ENCODE measurements around the gene RAI1.

RAI1 gene

DNA sequence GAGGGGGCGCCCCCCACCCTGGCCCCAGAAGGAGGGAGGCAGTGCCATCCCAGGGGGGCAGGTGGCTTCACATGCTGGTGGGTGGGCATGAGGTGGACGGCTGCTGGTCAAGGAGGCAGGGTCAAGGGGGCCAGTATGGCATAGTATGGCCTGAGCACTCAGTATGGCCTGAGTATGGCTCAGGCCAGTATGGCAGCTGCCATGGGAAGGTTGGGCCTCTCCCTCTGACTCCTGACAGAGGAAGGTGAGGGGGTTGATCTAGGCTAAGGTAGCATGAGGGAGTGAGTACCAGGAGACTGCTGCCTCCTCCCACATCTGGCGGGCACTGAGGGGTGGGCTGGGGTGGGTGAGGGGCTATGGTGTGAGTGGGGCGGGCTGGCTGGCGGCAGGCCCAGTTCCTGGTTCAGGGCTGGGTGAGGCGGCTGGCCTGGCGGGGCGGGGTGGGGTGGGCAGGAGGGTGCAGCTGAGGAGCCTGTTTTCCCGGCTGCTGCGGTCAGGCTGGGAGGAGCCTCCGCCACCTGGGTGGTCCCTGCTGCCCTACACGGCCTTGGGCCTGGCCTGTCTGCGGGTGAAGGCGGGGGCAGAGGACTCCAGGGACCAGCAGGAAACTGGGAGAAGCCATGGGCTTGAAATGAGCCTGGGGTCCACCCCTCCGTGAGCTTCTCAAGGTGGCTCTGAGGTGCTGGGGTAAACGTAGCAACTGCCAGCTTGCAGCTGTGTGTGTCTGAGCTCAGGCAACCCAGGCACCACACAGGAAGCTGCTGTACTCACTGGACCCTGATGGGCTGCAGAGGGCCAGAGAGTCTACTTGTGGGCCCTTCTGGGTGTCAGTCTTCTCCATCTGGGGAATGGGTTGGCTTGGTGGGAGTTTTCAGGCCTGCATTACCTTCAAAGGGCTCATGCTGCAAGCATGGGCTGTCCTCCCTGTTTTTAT lies 57.0 kb downstream of the RAI1 start:
- no peak for DNase-seq

DNA sequence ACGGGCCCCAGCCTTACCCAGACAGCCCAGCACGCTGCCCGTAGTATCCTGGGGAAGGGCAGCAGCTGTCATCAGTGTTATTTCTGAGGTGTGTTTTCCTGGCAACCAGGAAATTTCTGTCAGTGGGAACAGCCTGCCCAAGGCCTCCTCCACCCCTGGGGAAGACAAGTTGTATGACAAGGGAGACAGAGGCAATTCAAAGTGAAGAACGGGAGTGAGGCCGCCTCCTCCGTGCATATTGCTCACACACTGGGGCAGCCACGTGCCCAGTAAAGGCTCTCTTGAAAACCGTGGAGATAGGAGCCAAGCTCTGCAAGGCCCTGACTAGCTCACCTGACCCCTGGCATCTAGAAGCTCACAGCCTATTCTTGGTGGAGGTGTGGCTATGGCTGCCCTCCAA lies 57.6 kb downstream of the RAI1 start:
- DNase-seq: no peak

DNA sequence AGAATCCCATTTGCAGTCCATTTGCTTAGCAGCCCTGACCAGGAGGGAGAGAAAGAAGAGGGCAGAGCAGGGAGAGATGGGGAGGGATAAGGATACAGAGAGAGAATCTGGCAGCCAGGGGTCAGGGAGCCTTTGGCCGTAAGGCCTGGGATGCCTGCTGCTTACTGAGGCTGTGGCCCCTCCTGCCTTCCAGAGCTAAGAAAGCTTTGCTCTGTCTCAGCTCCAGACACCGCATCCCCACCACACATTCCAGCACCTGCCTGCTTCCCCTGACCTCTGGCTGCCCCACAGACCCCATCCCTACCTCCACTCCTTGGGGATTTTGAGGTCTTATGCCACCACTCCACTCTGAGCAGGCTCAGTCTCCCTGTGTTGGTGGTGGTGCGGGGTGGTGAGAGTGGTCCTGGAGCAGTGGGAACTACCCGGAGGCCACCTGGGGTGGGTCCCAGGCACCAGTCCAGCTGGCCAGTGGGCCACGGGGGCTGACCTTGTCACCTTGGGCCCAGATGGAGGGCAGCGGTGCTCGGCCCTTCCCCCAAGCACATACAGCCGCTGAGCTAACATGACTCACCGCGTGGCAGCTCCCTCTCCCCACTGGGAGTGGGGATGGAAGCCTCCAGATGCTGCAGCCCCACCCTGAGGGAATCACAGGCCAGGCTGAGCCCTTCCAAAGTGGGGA lies 58.3 kb downstream of the RAI1 start:
- DNase-seq: no peak

DNA sequence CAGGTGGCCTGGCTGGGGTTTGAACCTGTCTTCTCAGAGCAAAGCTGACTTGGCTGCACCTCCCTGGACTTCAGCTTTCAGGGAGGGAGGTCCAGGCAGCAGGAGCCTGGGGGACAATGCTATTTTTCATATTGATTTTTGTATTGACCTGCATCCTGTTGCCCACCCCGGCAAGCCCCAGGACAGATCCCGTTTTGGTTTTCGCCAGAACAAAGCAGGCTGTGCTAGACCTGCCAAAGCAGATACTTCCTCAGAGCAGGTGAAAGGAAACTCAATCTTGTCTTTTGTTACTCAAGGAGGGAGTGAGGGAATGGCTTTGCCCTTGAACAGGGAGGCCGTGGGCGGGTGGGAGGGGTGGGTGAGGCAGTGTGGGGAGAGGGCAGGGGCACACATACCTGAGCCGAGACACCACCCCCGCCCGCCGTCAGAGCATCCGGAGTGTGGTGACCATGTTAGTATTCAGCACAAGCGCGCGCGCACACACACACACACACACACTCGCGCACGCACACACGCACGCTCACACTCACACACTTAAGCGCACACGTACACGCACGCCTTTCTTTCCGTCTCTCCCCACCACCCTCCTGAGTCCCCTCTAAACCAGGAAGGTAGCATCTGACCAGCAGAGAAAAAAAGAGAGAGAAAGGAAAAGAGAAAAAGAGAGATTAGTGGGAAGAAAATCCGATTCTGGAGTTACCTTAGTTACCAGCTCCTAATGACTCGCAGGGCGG lies 59.5 kb downstream of the RAI1 start:
- peak; percentile 24 for DNase-seq

DNA sequence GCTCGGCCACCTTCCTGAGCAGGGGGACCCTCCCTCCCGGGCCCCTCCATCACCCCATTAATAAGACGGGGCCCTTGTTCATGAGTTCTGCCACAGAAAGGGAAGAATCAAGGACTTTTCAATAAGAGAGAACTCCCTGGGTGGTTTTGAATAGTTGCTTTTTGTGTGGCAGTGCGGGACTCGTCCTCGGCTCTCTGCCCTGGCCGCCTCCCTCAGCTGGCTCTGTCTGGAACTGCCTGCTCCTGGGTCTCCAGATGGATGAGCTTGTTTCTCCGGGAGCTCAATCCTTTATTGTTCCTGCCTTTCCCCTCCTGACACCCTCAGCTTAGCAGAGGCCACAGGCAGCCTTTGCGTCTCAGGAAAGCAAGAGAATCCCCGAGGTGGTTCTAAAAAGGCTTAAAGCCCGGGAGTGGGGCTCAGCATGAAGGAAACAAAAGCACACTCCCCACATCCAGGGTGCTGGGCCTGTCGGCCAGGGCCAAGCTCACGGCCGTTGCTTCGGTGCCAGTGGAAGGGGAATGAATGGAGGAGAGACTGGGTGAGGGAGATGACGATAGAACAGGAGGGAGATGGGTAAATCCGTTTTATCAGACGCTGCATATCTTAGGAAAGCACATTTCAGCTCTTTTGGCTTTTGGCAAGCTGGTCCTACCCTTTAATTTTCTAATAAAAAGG lies 60.2 kb downstream of the RAI1 start:
- DNase-seq: no peak

DNA sequence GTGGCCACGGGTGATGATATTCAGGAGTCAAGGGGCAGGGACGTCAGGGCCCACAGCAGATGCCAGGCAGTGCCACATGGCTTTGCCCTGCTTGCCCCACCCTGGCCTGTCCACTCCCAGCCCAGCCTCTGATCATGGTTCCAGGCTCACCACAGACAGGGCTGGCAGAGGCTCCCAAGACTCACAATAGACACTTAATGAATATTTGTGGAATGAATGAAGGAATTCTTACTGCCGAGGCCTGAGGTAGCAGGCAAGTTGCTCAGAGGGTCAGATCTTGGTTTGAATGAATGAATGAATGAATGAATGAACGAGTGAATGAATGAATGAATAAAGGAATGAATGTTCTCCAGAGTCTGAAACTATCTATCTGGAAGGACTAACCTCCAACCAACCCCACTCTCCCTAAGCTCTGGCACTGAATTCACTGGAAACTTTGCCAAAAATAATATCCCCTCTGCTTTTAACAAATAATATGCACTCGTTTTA lies 60.9 kb downstream of the RAI1 start:
- DNase-seq: no peak

DNA sequence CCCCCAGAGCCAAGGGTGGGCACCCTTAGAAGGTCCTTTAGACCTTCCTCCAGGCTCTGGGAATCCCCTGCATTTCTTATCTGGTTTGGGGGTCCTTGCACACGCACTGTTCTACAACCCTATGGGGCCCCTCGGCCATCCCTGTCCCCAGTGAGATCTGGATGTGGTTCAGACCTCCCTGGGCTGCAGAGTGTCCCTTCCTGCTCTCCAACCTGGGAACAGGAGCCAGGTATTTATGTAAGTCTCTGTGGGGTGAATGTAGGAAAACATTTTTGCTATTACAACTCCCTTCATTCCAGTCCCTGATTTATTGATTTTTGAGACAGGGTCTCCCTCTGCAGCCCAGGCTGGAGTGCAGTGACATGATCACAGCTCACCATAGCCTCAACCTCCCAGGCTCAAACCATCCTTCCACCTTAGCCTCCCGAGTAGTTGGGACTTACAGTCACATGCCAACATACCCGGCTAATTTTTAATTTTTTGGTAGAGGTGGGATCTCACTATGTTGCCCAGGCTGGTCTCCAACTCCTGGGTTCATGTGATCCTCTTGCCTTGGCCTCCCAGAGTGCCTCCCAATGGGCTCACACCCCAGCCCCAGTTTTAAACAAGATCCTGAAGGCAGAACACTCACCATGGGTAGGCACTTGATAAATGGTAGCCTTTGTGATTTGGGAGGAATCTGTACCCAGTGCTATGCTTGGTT lies 61.6 kb downstream of the RAI1 start:
- DNase-seq: no peak

DNA sequence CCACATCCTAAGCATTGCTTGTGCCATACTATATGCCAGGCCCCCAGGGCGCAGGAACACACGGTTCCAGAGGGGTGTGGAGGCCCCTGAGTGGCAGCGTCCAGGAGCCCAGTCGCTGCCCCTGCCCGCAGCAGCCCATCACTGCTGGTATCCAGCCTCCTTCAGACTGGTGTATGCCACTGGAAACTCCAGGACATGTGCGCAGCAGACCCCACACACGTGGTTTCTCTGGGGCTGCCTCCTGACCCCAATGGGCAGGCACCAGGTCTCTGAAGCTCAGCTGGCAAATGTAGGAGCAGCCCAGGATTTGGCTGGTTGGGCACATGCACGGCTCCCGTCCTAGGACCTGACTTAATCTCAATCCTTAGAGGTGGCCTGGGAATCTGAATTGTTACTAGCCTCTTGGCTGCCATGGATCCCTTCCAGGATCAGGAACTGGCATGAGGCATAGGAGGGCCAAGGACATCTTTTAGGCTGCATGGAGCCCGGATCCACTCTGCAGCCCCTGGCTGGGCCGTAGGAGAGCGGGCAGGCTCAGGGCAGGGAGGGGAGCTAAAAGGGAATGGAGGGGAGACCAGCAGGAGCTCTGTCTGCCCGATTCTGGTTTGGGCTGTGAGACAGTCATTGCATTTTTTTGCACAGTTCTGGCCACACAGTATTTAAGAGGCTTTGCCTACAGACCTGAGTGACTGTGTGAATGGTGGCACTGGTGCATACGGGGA lies 62.3 kb downstream of the RAI1 start:
- DNase-seq: no peak

DNA sequence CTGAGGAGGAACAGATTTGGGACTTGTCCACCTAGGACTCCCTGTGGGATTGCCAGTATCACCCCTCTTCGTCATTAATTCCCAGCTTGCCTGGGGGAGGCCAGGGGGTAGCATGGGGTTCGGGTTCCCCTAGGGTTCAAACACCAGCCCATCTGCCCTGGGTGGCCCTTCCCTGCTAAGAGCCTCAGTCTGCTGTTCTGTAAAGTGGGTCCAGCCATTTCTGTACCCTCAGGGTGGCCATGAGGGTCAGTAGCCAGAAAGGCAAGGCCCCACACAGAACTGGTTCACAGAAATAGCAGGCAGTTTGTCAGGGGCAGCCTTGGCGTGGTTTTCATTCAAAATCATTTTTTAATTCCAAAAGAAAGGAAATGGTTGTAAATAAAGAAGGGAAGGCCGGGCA lies 62.9 kb downstream of the RAI1 start:
- DNase-seq: no peak

DNA sequence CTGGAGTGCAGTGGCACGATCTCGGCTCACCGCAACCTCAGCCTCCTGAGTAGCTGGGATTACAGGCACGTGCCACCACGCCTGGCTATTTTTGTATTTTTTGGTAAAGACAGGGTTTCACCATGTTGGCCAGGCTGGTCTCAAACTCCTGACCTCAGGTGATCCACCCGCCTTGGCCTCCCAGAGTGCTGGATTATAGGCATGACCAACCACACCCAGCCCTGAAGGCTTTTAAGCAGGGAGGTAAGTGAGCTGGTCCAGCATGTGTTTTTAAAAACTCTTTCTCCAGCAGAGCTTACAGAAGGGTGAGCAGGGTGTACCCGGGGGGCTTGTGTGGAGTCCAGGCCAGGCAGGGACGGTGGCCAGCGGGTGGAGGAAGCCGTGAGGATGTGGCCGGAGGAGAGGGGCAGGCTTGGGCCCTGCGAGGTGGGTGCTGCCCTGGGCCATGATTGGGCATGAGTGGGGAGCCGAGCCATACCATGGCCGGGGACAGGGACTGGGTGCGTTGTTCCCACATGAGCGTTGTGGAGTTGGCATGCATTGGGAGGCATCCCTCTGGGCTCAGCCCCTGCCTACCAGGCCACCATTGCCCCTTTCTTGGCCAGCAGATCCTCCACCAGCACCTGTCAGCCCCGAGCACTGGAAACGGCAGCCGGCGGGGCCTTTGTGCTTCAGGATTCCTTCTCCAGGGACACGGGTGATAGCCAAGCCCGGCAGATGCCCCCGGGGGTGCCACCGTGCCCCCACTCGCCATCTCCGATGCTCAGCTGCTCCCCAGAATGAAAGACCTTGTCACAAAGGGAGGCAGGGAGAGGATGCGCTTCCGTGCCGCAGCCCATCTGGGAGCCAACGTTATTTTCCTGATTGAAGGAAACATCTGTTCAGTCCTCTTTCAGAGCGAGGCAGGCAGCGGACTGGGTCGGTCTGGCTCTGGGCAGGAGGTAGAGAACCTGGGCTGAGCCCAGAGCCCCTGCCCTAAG lies 64.5 kb downstream of the RAI1 start:
- no peak for DNase-seq

DNA sequence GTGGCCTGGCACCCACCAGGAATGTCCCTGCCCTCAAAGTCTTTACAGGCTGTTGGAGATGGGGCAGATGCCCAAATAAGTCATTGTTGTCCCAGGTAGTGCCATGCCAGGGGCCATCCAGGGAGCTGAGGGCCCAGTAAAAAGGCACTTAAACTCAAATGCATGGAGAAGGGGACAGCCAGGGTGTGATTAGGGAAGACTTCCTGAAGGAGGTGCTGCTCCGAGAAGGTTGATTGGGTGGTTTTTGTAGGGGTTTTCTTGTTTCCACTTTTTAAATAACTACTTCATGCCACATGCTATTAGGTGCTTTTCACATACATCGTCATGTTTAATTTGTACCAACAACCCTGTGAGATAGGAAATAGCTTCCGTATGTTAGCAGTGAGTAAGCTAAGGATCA lies 66.9 kb downstream of the RAI1 start:
- no peak for DNase-seq

DNA sequence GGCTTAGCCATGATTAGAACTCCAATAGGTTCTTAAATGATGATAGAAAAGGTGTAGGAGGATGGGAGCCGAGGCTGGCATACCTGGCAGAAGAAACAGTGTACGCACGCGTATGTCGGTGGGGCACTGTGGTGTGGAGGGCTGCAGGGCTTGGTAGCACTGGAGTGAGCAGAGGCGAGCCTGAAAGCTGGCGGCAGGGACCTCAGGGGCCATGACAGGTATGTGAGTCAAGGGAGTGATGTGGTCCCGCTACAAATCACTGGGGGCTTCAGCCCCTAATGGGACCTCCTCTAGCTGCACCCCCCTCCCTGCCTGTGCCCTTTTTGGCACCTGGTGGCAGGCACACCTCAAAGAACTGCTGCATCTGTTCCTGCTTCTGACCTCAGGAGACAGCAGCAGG lies 67.3 kb downstream of the RAI1 start:
- no peak for DNase-seq

DNA sequence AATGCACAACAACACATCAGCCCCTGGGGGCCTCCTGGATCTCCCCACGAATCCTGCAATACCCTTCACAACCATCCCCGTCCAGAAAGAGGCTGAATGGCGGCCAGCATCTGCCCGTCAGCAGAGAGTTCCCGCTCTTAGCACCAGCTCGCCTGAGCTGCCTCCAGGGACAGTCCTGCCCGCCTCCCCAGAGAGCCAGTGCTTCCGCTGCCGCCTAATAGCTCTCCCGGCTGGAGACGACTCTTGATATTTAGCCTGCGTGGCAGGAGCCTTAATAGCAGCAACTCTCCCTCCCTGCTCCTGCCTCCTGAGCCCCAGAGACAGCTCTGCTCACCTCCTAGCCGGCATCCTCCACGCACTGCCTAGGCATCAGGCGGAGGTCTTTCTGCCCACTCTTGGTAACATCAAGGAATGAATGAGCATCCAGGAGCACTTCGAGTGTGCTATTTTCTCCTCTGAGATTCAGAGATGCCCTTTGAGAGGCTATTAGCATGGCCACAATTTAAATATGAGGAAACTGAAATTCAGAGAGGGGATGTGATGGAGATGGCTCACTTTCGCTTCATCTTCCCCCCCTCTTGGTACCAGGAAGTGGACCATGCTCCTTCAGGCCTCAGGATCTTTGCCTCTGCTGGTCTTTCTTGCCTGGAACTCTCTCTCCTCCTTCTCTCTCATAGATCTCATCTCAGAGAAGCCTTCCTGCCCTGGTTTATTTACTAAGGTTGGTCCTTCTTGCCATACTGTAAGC lies 67.9 kb downstream of the RAI1 start:
- no peak for DNase-seq

DNA sequence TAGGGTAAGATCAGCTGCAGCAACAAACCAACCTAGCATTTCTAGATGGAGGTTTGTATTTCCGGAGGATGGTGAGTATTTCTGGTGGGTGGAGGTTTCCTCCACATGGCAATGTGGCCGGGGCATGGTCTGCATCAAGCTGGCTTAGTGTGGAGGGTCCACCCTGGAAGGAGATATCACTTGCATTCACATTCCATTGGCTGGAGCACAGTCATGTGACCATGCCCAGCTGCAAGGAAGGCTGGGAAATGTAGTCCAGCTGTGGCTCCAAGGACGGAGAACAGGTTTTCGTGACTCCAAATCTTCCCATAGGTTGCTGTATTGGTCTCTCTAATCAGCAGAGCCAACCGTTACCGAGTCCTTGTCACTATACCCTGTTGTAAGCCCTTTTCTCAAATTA lies 68.7 kb downstream of the RAI1 start:
- DNase-seq: peak; percentile 75

DNA sequence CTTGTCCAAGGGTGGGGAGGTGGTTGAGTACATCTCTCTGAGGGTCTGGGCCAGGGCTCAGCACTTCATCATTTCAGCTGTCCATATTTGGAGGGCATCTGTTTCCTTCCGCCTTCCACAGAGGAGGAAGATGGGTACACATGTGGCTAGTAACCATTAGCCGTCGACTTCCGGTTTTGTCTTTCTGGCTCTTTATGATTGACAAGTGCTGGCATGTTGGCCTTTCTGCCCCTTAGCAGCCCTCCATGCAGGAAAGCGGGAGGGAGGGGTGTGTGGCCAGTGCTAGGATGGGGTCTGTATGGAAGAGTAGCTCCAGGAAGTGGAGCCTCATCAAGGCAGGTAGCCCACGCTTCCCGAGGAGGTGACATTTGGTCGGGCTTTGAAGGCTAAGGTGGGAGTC lies 69.6 kb downstream of the RAI1 start:
- peak; percentile 72 for DNase-seq

DNA sequence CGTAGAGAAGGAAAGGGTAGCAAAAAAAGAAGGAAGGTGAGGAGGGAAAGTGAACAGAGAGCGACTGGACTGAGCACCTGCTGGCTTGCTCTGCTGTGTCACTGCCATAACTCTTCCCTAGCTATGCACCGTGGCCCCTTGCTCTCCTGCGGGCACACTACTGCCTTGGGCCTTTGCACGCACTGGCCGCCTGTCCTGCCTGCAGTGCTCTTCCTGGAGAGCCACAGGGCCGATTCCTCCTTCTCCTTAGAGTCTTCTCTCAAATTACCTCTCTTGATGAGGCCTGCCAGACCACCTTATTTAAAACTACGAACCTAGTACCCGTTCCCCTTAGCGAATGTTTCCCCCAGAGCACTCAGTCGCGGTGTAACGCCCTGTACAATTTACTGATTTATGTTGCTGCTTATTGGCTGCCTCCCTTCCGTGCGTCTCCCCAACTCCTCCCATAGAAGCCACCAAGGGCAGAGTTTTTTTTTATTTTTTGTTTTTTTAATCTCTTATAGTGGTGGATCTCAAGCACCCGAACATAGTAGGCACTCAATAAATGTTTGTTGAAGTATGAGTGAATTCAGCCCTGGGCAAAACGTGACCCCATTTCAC lies 70.3 kb downstream of the RAI1 start:
- peak; percentile 45 for DNase-seq

DNA sequence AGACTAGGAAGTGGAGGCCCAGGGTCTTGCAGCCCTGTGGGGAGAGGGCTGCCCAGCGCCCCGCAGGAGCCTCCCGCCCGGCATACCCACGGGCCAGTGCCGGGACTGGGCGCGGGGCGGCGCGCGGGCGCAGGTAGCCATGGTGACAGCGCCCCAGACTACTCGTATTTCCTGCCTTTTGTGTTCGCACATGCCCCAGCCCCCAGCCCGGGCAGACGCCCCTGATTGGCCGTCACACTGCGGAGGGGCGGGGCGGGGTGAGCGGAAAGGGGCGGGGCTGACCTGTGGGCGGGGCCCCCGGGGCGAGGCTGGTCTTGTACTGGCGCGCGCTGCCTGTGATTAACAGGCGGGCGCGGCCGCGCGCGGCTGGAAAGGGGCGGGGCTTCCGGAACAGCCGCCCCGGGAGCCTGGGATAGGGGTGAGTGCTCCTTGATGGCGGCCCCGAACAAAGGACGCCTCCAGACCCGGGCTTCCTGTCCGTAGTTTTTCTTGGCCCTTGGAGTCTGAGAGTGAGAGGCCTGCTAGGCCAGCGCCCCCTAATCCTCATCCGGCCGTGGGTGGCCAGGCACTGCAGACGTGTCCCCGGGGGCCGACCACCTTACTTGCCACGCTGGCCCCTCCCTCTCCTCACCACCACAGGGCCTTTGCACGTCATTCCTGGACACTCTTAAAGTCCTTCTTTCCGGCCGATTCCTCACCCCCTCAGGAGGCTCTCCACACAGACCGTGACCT lies 71.0 kb downstream of the RAI1 start:
- DNase-seq: peak; percentile 98

DNA sequence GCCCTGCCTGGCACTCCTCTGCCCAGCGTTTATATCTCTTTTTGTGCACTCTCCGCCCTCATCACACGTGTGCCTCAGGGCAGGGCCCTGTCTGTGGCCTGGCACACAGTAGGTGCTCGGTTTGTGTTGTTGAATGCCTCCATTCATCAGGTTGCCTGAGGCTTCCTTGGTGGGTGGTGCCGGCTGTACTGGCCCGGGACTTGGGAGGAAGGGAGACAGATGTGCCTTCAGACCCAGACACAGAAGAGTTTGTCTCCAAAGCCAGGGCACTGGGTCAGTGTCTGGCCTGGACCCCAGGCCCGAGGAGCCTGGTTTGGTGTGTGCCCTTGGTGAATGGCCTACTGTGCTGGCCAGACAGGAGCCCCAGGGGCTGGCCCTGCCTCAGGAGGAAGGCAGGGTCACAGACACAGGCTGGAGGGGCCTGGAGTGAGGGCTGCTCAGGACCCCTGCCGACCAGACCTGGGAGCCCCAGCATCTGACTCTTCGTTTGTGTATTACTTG lies 71.6 kb downstream of the RAI1 start:
- no peak for DNase-seq
